Measurements from ENCODE around the gene PRR35.

PRR35 gene

GRCh38 chr16:535446-536405, 24.5 kb upstream of the PRR35 start:
- no peak for TF ChIP-seq CTCF (IDR thresholded peaks at IDR 0.05; ENCODE audit: low read depth, low read length)
- DNase-seq (ENCODE audit: extremely low read depth, low read depth): no peak

GRCh38 chr16:536746-537145, 23.4 kb upstream of the PRR35 start:
- DNase-seq (ENCODE audit: extremely low read depth, low read depth): no peak
- no peak for TF ChIP-seq CTCF (IDR thresholded peaks at IDR 0.05; ENCODE audit: low read depth, low read length)

DNA sequence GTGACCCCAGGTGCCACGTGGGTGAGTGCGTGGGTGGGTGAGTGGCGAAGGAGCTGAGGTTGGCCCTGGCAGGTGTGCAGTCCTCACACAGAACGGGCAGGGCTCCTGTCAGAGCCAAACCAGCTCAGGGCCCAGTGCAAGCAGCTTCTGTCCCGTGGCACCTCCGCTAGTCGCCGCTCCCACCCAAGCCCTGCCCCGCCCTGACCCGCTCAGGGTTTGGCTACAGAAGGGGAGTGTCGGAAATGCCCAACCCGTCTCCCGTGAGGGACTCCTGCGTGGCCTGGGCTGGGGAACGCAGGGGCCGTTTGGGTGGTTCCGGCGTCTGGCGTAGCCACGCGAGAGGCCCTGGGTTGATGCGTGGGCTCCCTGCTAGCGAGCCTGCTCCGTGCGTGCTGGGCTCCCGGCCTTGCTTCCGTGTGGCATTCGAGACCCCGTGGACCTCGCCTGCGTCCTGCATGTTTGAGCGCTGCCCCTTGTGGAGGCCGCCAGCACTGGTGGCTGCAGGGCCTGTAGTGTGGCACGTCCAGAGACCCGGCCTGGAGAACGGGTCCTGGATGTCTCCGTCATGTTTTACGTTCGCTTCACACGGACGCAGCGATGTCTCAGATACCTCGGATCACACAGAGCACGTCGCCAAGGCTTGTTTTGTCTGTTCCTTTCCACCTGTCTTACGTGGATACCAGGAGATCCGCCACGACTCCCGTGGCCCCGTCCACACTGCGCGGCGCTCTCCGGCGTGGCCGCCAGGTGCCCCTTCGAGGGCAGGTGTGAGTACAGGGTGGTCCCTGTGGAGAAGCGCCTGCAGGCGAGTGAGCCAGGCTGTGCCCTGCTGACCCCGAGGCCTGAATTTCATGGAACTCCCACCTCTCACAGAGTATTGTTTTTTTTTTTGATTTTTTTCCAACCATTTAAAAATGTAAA, 22.5 kb upstream of the PRR35 start:
- no peak for TF ChIP-seq CTCF (IDR thresholded peaks at IDR 0.05; ENCODE audit: low read depth, low read length)
- DNase-seq (ENCODE audit: extremely low read depth, low read depth): no peak

GRCh38 chr16:539901-540530, 20.2 kb upstream of the PRR35 start:
- no peak for TF ChIP-seq CTCF (IDR thresholded peaks at IDR 0.05; ENCODE audit: low read depth, low read length)
- no peak for DNase-seq (ENCODE audit: extremely low read depth, low read depth)

DNA sequence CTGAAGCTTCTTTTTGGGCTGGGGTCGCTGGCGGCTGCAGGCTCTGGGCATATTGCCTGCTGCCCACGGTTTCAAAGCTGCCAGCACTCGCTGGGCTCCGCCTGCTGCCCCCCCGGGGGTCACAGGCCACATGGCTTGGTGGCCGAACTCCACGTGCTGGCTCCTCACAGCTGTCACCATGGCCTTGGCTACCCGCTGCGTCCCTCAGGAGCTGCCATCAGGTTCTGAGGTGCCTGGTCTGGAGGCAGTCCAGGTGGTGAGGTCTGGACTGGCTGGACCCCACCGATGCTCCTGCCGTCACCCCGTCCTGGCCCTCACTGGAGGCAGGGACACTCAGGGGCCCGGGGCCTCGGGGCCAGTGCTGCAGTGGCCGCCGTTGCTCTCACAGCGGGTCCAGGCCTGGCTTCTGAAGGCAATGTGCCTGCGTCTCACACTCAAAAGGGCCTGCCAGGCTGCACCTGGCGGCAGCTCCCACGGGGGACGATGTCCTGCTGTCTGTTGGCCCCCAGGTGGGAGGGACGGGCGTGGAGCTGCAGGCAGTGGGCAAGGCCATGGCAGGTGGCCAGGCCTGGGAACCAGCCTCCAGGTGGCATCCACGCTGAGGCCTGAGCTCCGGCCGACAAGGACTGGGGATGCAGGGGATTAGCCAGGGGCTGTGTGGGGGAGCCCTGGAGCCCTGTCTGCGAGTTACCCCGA, 19.4 kb upstream of the PRR35 start:
- no peak for TF ChIP-seq CTCF (IDR thresholded peaks at IDR 0.05; ENCODE audit: low read depth, low read length)

GRCh38 chr16:543301-544164, 16.7 kb upstream of the PRR35 start:
- DNase-seq (ENCODE audit: extremely low read depth, low read depth): no peak

More for the DNA sequence above, 19.4 kb upstream of the PRR35 start:
- DNase-seq (ENCODE audit: extremely low read depth, low read depth): no peak

More at GRCh38 chr16:543301-544164, 16.7 kb upstream of the PRR35 start:
- no peak for TF ChIP-seq CTCF (IDR thresholded peaks at IDR 0.05; ENCODE audit: low read depth, low read length)

Data from AG09319 (cell line).